Measurements from ENCODE around the gene ZDHHC8.

DNA sequence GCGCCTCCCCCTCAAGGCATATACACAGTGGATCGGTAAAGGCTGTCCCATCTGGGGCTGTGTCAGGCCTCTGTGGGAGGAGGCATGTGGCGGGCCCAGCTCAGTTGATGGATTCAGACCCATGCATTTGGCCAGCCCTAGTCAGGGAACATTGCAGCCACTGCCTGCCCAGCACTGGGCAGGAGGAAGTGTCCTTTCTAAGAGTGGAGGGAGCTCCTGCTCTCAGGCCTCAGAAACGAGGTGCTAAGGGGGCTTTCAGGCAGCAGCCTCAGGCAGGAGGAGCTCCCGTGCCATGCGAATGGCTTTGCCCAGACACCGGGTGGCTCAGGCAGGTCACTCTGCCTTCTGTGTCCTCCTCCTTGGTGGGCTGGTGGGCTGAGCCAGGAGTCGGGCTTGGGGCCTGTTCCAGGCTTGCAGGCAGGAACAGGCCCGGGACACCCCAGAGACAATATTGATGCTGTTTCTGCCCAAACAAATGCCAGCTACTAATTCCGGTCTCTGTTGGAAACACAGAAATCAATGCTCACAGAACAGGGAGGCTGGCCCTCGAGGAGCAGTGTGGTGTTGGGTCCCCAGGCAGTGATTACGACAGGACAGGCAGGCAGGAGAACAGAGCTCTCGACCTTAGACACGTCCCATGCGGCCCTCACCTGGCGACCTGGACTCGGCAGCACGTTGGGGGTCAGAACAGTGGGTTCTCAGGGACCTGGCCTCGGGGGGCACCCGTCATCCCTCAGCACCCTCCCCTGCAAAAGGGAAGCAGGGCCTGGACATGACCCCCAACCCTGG lies 61.6 kb downstream of the ZDHHC8 start:
- TF ChIP-seq CTCF (IDR thresholded peaks at IDR 0.05; ENCODE audit: borderline replicate concordance, extremely low read depth, low read length, poor library complexity, severe bottlenecking) (no peak), EZH2 (IDR thresholded peaks at IDR 0.05; ENCODE audit: borderline replicate concordance, low read depth, low read length, severe bottlenecking) (no peak)
